ENCODE measurements around the gene PRKG1.

GRCh38 chr10:52119507-52119906 lies 1045.2 kb downstream of the PRKG1 start:
- TF ChIP-seq TAF1 (IDR thresholded peaks at IDR 0.05; ENCODE audit: low read depth), result no peak
- no peak for TF ChIP-seq CREB1 (IDR thresholded peaks at IDR 0.05; ENCODE audit: low read depth)
- no peak for TF ChIP-seq REST (IDR thresholded peaks at IDR 0.05; ENCODE audit: low read depth)
- no peak for TF ChIP-seq EP300 (IDR thresholded peaks at IDR 0.05; ENCODE audit: borderline replicate concordance)
- no peak for TF ChIP-seq RAD21 (IDR thresholded peaks at IDR 0.05; ENCODE audit: low read depth)
- TF ChIP-seq MAX (IDR thresholded peaks at IDR 0.05), result no peak
- TF ChIP-seq TEAD4 (IDR thresholded peaks at IDR 0.05), result no peak

All from Ishikawa (cell line).